H54 (cell line): Measurements from ENCODE around the gene INPP5F.

ENCODE experiments used
- DNase-seq: peaks from one replicate; pipeline ENCODE4 v3.0.0; 2011; ENCODE audit warnings: low spot score, mixed read lengths; ENCODE audit not compliant: insufficient read length
- FAIRE-seq: peaks from 3 replicates; lab custom pipeline; 2011; peaks lifted over from hg19 to GRCh38; lab: Jason Lieb, UNC
- POLR2A ChIP-seq: IDR thresholded peaks from 2 replicates; pipeline ENCODE4 v1.6.1; 2011; ENCODE audit warnings: low read depth, mild to moderate bottlenecking, low read length

The INPP5F gene

GRCh38 chr10:119742947-119743648, 17.2 kb downstream of the INPP5F start:
- TF ChIP-seq POLR2A = no peak
- DNase-seq (no peak), FAIRE-seq (no peak)

DNA sequence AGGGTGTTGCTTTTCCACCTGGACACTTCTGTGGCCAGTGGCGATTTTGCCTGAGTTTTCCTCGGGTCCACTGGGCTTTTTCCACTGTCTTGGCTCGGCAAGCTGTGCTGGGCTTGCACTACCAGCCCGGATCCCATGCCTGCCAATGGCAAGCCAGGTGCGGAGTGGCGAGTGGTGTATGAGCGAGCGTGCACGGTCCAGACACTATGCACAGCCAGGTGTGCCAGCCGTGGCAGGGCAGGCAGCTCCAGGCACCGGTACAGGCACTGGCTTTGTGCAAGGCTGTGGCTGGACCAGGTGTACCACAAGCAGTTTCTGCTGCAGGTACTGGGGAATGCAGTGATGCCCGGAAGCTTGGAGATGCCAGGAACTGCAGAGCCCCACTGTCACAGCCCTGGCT, 22.1 kb downstream of the INPP5F start:
- no peak for DNase-seq
- no peak for TF ChIP-seq POLR2A
- FAIRE-seq = no peak

DNA sequence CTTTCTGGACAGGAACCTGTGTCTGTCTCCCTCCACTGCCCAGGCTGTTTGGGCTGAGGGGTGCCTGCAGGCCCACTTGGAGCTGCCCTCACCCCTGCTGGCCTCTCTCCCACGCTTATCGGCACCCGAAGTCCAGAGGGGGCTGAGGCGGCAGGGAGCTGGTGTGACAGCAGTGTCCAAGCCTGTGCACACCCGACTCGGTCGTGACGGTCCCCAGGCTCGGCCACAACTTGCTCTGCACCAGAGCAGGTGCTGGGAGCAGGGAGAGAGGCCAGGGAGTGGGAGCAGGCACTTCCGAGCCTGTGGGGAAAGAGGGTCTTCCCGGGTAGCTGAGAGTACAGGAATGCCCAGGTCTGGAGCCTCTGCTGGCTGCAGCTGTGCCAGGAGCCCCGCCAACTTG, 23.0 kb downstream of the INPP5F start:
- FAIRE-seq (no peak), DNase-seq (no peak)
- TF ChIP-seq POLR2A = no peak

- no peak for TF ChIP-seq POLR2A
- DNase-seq = no peak
- no peak for FAIRE-seq
Observed at GRCh38 chr10:119749455-119749854, 23.6 kb downstream of the INPP5F start.

DNA sequence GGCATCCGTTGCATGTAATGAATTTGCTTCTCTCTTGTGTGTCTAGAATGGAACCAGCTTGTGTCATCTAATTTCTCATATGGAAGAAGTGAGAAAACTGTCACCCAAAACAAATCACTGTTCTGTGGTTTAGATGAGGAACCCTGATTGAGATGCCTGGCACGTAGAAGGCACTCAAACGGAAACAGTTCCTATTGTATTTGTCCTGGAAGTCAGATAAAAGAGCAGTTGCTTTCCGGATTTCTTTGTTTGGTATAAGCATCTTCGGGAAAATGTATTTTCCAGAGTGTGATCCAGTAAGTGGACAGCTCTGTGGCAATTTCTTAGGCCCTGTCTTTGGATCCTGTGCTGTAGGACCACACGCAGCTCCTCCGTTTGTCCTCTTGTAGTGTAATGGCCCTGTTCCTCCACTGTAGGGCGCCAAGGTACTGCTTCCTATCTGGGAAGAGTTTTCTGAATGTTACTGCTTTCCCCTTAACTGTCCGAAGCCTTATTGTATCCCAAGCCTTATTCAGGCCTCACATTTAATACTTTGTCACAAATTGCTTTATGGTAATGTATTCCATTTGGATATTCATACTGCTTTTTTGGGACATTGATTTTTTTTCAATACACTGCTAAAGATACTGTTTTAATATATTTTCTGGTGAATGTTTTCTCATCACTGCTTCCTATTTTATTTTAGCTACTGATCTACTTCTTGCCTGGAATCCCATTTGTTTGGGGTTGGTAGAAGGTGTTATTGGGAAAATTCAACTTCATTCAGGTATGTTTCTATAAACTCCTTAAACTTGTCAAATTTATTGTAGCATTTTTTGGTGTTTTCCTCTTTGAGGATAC, 24.8 kb downstream of the INPP5F start:
- peak; percentile 52 for FAIRE-seq
- no peak for TF ChIP-seq POLR2A
- DNase-seq = peak; percentile 45

- no peak for TF ChIP-seq POLR2A
- no peak for FAIRE-seq
- DNase-seq = no peak
Observed at GRCh38 chr10:119753309-119753708, 27.5 kb downstream of the INPP5F start.

- TF ChIP-seq POLR2A = no peak
- no peak for DNase-seq
- no peak for FAIRE-seq
Observed at GRCh38 chr10:119754085-119754484, 28.2 kb downstream of the INPP5F start.

DNA sequence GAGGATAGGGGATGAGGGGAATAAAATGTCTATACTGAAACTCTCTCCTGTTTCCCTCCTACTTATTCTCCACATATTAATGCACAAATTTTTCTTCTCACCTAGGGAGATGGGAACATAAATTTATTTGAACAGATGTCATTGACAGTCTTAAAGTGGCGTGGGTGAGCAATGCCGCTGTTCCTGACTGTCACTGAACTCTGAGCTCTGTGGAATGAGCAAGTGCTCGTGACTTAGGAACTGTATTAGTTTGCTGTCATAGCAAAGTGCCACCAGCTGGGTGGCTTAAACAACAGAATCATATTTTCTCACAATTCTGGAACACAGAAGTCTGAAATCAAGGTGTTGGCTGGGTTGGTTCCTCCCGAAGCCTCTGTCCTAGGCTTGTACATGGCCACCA, 29.1 kb downstream of the INPP5F start:
- FAIRE-seq = no peak
- TF ChIP-seq POLR2A = no peak
- no peak for DNase-seq

DNA sequence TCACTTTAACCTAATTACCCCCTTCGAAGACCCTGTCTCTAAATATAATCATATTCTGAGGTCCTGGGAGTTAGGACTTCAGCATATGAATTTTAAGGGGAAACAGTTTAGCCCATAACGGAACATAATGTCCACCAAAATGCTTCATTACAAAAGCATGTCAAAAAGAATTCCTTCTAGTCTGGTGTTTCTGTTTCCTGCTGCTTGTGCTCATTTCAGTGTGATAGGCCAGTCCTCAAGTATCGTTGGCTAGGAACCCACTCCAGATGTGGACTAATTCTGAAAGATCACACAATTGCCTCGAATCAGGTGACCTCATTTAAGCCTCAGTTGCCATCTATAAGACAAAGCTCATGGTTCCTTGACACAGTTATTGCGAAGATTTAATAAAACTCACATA, 29.6 kb downstream of the INPP5F start:
- DNase-seq (no peak), FAIRE-seq (no peak)
- no peak for TF ChIP-seq POLR2A

- no peak for DNase-seq
- FAIRE-seq = no peak
- no peak for TF ChIP-seq POLR2A
Observed at GRCh38 chr10:119758448-119759195, 32.8 kb downstream of the INPP5F start.

GRCh38 chr10:119759832-119760231, 34.0 kb downstream of the INPP5F start:
- DNase-seq = no peak
- no peak for FAIRE-seq
- TF ChIP-seq POLR2A = no peak

GRCh38 chr10:119761106-119761505, 35.3 kb downstream of the INPP5F start:
- DNase-seq = peak; percentile 15
- FAIRE-seq = peak; percentile 15
- TF ChIP-seq POLR2A = no peak

- DNase-seq (no peak), FAIRE-seq (no peak)
- no peak for TF ChIP-seq POLR2A
Observed at GRCh38 chr10:119762035-119762434, 36.2 kb downstream of the INPP5F start.
